Cardiac muscle cell (in vitro differentiated cells and primary cell): Measurements from ENCODE around the gene PHLPP1. TPM values are rescaled to one million over a fixed set of nuclear protein-coding genes. Genes with fewer than 3 reads are reported as not detected.
"Not testable (repeated sequence)": the region's sequence is repeated elsewhere in the genome, so short reads cannot be mapped to it uniquely, and the experiment has no call there.

Source experiments
- DNase-seq, 2 donors: peaks; one replicate each; pipeline versions ENCODE4 v3.0.0 to v3.0.0-alpha.2; 2010 to 2017; ENCODE audit warnings: low read depth in 1 of 2, low spot score in 1 of 2
- H3K27ac ChIP-seq: fragments of 200-600 bp; sonication (generic); 2 replicates; pipeline ENCODE4 v1.5.1; 2016
- H3K27me3 ChIP-seq: fragments of 200-600 bp; sonication (generic); 2 replicates; pipeline ENCODE4 v1.6.0; 2016; ENCODE audit warnings: control low read depth
- H3K36me3 ChIP-seq: fragments of 200-600 bp; sonication (generic); 2 replicates; pipeline ENCODE4 v1.5.1; 2016; ENCODE audit warnings: control low read depth
- H3K4me1 ChIP-seq: fragments of 200-600 bp; sonication (generic); 2 replicates; pipeline ENCODE4 v1.8.1; 2017; ENCODE audit warnings: low read depth, mild to moderate bottlenecking, mixed run types
- H3K4me3 ChIP-seq: fragments of 200-600 bp; sonication (generic); 2 replicates; pipeline ENCODE4 v1.5.1; 2016; ENCODE audit warnings: mild to moderate bottlenecking
- H3K9me3 ChIP-seq: fragments of 200-600 bp; sonication (generic); 2 replicates; pipeline ENCODE4 v1.5.1; 2017; ENCODE audit warnings: low read depth, mild to moderate bottlenecking, control low read depth
- polyA plus RNA-seq: library from polyadenylated mRNA; unstranded; fragments of >200 nt; fragmentation: Nextera tagmentation; extraction: Ambion mirVana; gene quantifications from 2 replicates; pipeline ENCODE4 v1.2.1, GENCODE V29; 2016
- total RNA-seq: library from RNA; depleted of rRNA; stranded (reverse); fragments of >200 nt; gene quantifications from 2 replicates; pipeline ENCODE4 v1.2.3, GENCODE V29; 2016
- TF ChIP-seq, protein P1 (sequence below): IDR thresholded peaks from 2 replicates; pipeline ENCODE4 v1.5.1; 2012; ENCODE audit warnings: low read depth, mild to moderate bottlenecking, low read length

PHLPP1 gene
- total and polyA plus RNA-seq, 2 experiments from 2014 or later = 6.3 to 25.8 TPM

DNA sequence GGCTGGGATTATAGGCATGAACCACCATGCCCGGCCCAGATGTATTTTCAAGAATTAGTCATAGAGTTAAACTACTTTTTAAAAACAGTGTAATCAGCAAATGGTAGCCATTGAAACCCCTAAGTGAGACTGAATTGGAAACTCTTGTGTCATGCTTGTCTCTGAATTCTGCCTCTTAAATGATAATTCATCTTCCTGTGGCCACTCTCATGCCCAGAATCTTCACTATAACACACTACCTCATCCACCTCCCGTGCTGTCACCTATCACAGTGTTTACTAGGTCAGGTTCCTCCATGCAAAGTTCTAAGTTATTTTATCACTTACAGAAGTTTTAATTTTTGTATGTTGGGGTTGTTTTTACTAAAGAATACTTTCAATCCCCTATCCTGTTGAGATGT, 197.5 kb downstream of the PHLPP1 start:
- H3K27ac ChIP-seq = no peak overlapping the region
- no peaks in the 10 kb centered on the region for H3K27me3 ChIP-seq
- DNase-seq = no peak
- TF ChIP-seq, protein P1, sequence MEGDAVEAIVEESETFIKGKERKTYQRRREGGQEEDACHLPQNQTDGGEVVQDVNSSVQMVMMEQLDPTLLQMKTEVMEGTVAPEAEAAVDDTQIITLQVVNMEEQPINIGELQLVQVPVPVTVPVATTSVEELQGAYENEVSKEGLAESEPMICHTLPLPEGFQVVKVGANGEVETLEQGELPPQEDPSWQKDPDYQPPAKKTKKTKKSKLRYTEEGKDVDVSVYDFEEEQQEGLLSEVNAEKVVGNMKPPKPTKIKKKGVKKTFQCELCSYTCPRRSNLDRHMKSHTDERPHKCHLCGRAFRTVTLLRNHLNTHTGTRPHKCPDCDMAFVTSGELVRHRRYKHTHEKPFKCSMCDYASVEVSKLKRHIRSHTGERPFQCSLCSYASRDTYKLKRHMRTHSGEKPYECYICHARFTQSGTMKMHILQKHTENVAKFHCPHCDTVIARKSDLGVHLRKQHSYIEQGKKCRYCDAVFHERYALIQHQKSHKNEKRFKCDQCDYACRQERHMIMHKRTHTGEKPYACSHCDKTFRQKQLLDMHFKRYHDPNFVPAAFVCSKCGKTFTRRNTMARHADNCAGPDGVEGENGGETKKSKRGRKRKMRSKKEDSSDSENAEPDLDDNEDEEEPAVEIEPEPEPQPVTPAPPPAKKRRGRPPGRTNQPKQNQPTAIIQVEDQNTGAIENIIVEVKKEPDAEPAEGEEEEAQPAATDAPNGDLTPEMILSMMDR = no peak
- H3K36me3 ChIP-seq = peaks cover 4% of the 10 kb centered on the region
- no peaks in the 10 kb centered on the region for H3K9me3 ChIP-seq
- no peak overlapping the region for H3K4me3 ChIP-seq
- H3K4me1 ChIP-seq = no peaks in the 10 kb centered on the region

DNA sequence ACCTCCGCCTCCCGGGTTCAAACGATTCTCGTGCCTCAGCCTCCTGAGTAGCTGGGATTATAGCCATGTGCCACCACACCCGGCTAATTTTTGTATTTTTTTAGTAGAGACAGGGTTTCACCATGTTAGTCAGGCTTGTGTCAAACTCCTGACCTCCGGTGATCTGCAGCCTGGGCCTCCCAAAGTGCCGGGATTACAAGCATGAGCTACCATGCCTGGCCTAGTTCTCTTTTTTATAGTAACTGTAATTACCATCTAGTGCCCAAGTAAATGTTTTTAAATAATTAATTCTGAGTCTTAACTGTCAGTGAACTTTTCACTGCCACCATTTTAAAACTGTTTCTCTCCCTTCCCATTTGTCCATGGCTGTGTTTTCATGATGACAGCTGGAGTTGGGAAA, 198.5 kb downstream of the PHLPP1 start:
- H3K4me1 ChIP-seq, H3K27me3 ChIP-seq, H3K36me3 ChIP-seq, DNase-seq, H3K9me3 ChIP-seq, H3K4me3 ChIP-seq, H3K27ac ChIP-seq: not testable (repeated sequence)

DNA sequence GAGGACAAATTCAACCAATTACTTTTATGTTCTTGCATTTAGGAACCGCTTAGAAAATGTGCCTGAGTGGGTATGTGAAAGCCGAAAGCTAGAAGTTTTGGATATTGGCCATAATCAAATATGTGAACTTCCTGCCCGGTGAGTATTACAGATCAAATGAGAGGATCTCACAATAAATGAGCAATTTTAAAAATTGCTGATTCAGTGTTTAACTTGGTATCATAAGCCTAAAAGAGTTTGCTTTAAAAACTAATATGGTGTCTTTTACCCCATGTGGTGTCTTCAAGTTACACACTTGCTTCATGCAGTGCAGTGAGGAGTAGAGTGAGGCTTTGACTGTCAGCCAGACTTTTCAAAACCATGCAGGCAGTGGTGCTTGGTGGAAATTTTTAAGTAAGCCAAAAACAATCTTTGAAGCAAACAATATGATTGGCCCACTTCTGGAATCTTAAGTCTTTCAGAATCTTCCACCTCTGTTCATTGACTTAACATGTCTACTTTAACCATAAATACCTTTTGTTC, 199.6 kb downstream of the PHLPP1 start:
- DNase-seq = no peak
- Histone ChIP-seq H3K27me3 (no peaks in the 10 kb centered on the region), H3K4me1 (peaks cover 12% of the 10 kb centered on the region), H3K36me3 (peaks cover 4% of the 10 kb centered on the region), H3K27ac (no peak overlapping the region), H3K4me3 (no peak overlapping the region), H3K9me3 (no peaks in the 10 kb centered on the region)
- TF ChIP-seq, protein P1 = no peak

DNA sequence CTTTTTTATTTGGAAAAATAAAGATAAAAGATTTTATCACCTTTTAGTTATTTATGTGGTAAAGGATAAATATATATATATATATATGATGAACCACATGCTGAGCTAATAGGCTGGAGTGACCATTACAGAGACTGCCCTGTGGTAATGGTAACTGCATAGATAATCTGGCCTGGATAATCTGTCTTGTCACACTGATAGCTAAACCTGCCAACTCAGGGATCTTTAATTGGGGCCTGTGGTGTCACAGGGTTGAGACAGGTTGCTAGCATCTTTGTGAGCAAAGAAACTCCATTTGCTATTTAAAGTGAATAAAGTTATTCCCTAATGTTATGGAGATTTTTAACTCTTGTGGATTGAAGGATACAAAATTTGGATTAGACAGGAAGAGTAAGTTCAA, 203.0 kb downstream of the PHLPP1 start:
- peaks cover 13% of the 10 kb centered on the region for H3K4me1 ChIP-seq
- no peak overlapping the region for H3K4me3 ChIP-seq
- H3K27me3 ChIP-seq = no peaks in the 10 kb centered on the region
- no peaks in the 10 kb centered on the region for H3K9me3 ChIP-seq
- peaks cover 4% of the 10 kb centered on the region for H3K36me3 ChIP-seq
- DNase-seq = no peak
- H3K27ac ChIP-seq = no peak overlapping the region
- TF ChIP-seq, protein P1 = no peak

DNA sequence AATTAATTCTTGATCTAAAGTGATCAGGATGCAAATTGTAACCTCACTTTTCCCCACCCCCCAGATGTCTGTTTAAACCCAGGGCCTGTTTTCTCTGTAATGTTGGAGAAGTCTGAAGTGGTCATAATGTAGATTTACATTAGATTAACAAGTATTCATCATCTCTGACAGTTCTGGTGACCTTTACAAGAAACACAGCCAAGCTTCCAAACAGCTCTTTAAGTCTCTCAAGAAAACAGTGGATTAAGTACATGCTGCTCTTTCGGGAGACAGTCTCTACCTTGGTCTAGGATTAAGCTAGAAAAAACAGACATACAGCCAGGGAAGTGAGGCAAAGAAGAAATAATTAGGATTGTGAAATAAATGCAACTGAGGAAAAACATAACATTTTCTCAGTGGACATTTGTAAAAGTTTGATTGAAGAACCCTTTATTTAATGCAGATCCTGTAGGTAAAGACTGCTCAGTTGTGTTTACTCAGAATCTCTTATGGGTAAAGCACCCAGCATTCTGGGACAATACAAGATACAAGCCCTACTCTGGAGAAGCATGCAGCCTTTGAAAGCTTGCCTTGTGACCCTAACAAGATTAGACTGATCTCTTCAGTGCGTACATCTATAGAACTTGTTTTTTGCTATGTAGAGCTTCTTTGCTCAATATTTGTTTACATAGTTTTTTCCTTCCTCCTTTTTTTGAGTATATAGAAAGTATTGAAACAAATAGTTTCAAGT, 203.9 kb downstream of the PHLPP1 start:
- Histone ChIP-seq H3K4me3 (no peak overlapping the region), H3K27ac (peak overlapping the region; percentile 48), H3K27me3 (no peaks in the 10 kb centered on the region), H3K9me3 (no peaks in the 10 kb centered on the region), H3K4me1 (peaks cover 13% of the 10 kb centered on the region), H3K36me3 (peaks cover 4% of the 10 kb centered on the region)
- TF ChIP-seq, protein P1 = no peak
- DNase-seq = peak in 1 of 2 donors; percentile 15

DNA sequence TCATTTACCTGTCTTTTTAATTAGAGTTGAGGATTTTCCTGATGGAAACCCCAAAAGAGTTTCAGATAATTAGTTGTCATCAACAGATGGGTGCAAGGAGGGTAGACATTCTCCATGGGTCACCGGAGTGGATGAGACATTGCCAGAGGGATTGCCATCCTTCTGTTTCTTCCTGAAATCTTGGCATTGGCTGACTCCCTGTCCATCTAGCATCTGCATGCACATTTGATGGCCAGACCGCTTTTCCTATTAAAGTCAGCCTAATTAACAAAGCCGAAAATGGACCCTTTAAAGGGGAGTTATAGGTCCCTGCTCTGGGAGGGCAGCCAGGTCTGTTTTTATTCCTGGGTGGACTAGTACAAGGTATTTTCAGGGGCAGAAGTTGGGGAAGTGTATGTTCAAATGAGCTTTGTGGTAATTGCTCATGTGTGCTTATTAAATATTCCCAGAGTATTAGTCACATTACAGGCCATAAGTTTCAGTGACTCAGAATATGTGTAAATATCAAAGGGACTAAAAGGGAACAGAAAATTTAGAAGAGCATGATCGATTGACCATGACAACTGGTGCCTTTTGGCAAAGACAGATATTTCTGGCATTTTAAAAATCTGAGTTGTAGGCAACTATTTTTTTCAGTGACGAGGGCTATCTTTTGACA, 209.8 kb downstream of the PHLPP1 start:
- no peaks in the 10 kb centered on the region for H3K27me3 ChIP-seq
- no peaks in the 10 kb centered on the region for H3K36me3 ChIP-seq
- H3K4me1 ChIP-seq = no peaks in the 10 kb centered on the region
- H3K27ac ChIP-seq = no peak overlapping the region
- DNase-seq = no peak
- no peaks in the 10 kb centered on the region for H3K9me3 ChIP-seq
- TF ChIP-seq, protein P1 = no peak
- H3K4me3 ChIP-seq = no peak overlapping the region
